ENCODE data around the gene IGFL4. TPM values are rescaled to one million over a fixed set of nuclear protein-coding genes. Genes with fewer than 3 reads are reported as not detected.

Gene IGFL4
- total and polyA plus RNA-seq, 2 of the 4 experiments (the other 2 are of a cell fraction) = not detected

GRCh38 chr19:46063201-46063600 lies 22.4 kb upstream of the IGFL4 start:
- Histone ChIP-seq H4K5ac (ENCODE audit: low read depth, low read length) (no peak overlapping the region), H3K9ac (ENCODE audit: low read depth, low read length) (no peak overlapping the region), H3K4me2 (ENCODE audit: low read depth, low read length) (no peak overlapping the region), H2BK5ac (ENCODE audit: low read depth, low read length, poor library complexity, severe bottlenecking) (no peak overlapping the region), H4K8ac (ENCODE audit: low read depth in 2 of 2, low read length in 2 of 2) (no peak overlapping the region), H3K9me1 (ENCODE audit: insufficient read depth, low read length) (no peaks in the 10 kb centered on the region), H2BK15ac (ENCODE audit: low read depth, low read length) (no peak overlapping the region), H2AFZ (replicated peaks; ENCODE audit: low read length, poor library complexity) (no peak overlapping the region), H3K4me3 (ENCODE audit: insufficient read depth, low read depth, low read length) (no peak overlapping the region), H3K56ac (ENCODE audit: extremely low read depth, insufficient read depth, low read length) (no peak overlapping the region), H2BK120ac (ENCODE audit: low read depth, low read length) (no peak overlapping the region), H3K14ac (replicated peaks; ENCODE audit: low read depth, low read length) (no peak overlapping the region), H2AK9ac (replicated peaks; ENCODE audit: low read depth, low read length, poor library complexity) (no peak overlapping the region), H3K36me3 (ENCODE audit: control insufficient read depth, insufficient read depth, low read length) (no peaks in the 10 kb centered on the region), H3K4ac (ENCODE audit: low read depth, low read length) (no peak overlapping the region), H2AK5ac (ENCODE audit: low read depth, low read length) (no peak overlapping the region), H3K27me3 (ENCODE audit: control insufficient read depth, insufficient read depth, low read length) (peaks cover 36% of the 10 kb centered on the region), H4K20me1 (ENCODE audit: insufficient read depth, low read length) (no peaks in the 10 kb centered on the region), H2BK20ac (ENCODE audit: low read depth, low read length) (no peak overlapping the region), H3K23ac (ENCODE audit: low read depth, low read length) (no peak overlapping the region), H3K27ac (ENCODE audit: insufficient read depth, low read length) (no peak overlapping the region), H3K79me1 (ENCODE audit: low read depth in 1 of 2, low read length in 2 of 2) (no peaks in the 10 kb centered on the region), H4K91ac (ENCODE audit: insufficient read depth, low read depth, low read length) (no peak overlapping the region), H3K9me3 (ENCODE audit: control insufficient read depth, insufficient read depth, low read length) (peaks cover 6% of the 10 kb centered on the region; the same call in 1 of the 2 replicates), H3K18ac (ENCODE audit: low read depth, low read length) (no peak overlapping the region), H3K4me1 (ENCODE audit: control insufficient read depth, insufficient read depth, low read length) (no peaks in the 10 kb centered on the region)
- ChIA-PET POLR2A (ENCODE audit: unreplicated experiment) (no interaction called here), CTCF (no interaction called here)
- DNase-seq (no peak), ATAC-seq (ENCODE audit: low read depth) (no peak)
- TF ChIP-seq MAZ (IDR thresholded peaks at IDR 0.05; ENCODE audit: borderline replicate concordance, low read depth, low read length) (no peak), MAFK (IDR thresholded peaks at IDR 0.05; ENCODE audit: low read depth, low read length) (no peak), NFE2L2 (IDR thresholded peaks at IDR 0.05; ENCODE audit: low read depth, low read length) (no peak), FOS (IDR thresholded peaks at IDR 0.05; ENCODE audit: low read depth, low read length) (no peak), MXI1 (IDR thresholded peaks at IDR 0.05; ENCODE audit: borderline replicate concordance, low read depth, low read length) (no peak)
- TF ChIP-seq, protein P1, sequence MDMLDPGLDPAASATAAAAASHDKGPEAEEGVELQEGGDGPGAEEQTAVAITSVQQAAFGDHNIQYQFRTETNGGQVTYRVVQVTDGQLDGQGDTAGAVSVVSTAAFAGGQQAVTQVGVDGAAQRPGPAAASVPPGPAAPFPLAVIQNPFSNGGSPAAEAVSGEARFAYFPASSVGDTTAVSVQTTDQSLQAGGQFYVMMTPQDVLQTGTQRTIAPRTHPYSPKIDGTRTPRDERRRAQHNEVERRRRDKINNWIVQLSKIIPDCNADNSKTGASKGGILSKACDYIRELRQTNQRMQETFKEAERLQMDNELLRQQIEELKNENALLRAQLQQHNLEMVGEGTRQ (IDR thresholded peaks at IDR 0.05; ENCODE audit: low read depth, low read length) = no peak
- dilution Hi-C loops (cut with HindIII; ENCODE audit: low sequenced_read_pairs, unreplicated experiment) (no loop called here), intact Hi-C loops (cut with micrococcal nuclease) (no loop called here), in situ Hi-C loops (cut with MboI; ENCODE audit: low sequenced_read_pairs) (no loop called here)
- no TSS peak for BruUV-seq (replicated peaks)
- no CpG with 5 or more reads among the region's 3 CpGs for WGBS, 2 experiments (ENCODE audit: extremely low coverage in 2 of 2, insufficient read length in 1 of 2)
